Measurements from ENCODE around the gene ABCB4.

DNA sequence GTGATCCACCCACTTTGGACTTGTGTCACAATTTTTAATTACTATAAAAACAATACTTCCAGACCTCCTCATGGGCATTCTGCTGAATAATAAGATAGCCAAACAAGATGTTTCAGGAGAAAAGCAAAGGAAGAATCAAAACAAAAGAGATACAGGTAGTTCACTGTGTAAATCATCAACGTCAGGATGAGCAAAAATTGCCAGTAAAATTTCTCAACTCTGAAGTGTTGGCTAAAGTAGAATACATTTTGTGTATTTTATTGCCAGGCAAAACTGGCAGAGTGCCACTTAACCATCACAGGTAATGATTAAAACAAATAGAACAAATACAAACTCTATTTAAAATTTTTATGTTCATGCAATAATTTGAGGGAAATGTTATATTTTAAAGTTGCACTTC, 24.8 kb downstream of the ABCB4 start:
- TF ChIP-seq, protein P1, sequence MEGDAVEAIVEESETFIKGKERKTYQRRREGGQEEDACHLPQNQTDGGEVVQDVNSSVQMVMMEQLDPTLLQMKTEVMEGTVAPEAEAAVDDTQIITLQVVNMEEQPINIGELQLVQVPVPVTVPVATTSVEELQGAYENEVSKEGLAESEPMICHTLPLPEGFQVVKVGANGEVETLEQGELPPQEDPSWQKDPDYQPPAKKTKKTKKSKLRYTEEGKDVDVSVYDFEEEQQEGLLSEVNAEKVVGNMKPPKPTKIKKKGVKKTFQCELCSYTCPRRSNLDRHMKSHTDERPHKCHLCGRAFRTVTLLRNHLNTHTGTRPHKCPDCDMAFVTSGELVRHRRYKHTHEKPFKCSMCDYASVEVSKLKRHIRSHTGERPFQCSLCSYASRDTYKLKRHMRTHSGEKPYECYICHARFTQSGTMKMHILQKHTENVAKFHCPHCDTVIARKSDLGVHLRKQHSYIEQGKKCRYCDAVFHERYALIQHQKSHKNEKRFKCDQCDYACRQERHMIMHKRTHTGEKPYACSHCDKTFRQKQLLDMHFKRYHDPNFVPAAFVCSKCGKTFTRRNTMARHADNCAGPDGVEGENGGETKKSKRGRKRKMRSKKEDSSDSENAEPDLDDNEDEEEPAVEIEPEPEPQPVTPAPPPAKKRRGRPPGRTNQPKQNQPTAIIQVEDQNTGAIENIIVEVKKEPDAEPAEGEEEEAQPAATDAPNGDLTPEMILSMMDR (IDR thresholded peaks at IDR 0.05): no peak
- no peak for TF ChIP-seq POLR2A (IDR thresholded peaks at IDR 0.05)

All from thyroid gland (tissue), 4 donors.